ENCODE data around the gene CDC40. TPM values are rescaled to one million over a fixed set of nuclear protein-coding genes. Genes with fewer than 3 reads are reported as not detected.

Gene CDC40
- total and polyA plus RNA-seq, 9 of the 15 experiments (the other 6 are each of a cell fraction or from before 2014, with no cell fraction given): 9.7 to 26.3 (median 15.7) TPM

DNA sequence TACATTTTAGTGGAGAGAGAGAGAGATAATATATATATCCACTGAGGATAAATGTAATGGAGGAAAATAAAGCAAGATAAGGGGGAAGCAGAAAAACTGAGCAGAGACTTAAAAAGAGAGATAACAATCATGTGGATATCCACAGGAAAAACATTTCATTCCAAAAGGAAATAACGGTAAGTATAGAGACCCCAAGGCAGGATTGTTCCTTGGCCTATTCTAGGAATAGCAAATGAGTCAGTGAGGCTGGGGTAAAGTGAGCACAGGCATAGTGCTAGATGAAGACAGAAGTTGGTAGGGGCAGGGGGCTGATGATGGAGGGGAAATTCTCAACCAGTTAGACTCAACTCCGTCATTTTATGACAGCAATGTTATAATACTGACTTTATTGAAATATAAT lies 11.2 kb downstream of the CDC40 start:
- POLR2A ChIA-PET: no interaction called here
- H3K27ac ChIP-seq (ENCODE audit: extremely low read depth, low read depth, low read length): no peak overlapping the region
- H3K9ac ChIP-seq (ENCODE audit: insufficient read depth in 1 of 2, low read depth in 2 of 2, low read length in 2 of 2): no peak overlapping the region
- H4K20me1 ChIP-seq (replicated peaks; ENCODE audit: control insufficient read depth, insufficient read depth, low read length): no peaks in the 10 kb centered on the region
- peaks cover 9% of the 10 kb centered on the region for H3K36me3 ChIP-seq (ENCODE audit: control insufficient read depth, insufficient read depth, low read length)
- H3K4me1 ChIP-seq (replicated peaks in 1 of 2; ENCODE audit: control insufficient read depth in 2 of 2, insufficient read depth in 2 of 2, low read length in 2 of 2): no peaks in the 10 kb centered on the region
- ATAC-seq (no peak), FAIRE-seq (no peak), DNase-seq (ENCODE audit: extremely low read depth in 1 of 4, low spot score in 3 of 4) (no peak)
- no peaks in the 10 kb centered on the region for H3K27me3 ChIP-seq (ENCODE audit: control insufficient read depth in 2 of 2, insufficient read depth in 2 of 2, low read length in 2 of 2)
- no peak overlapping the region for H2AFZ ChIP-seq (ENCODE audit: low read depth, low read length)
- 71% methylated on average over 2 of the region's 2 CpGs for WGBS (ENCODE audit: insufficient coverage, low coverage, missing lambda C conversion rate)
- no peaks in the 10 kb centered on the region; the same call in 1 of the 2 replicates for H3K9me3 ChIP-seq (replicated peaks; ENCODE audit: control insufficient read depth, insufficient read depth, low read depth, low read length)
- BruUV-seq (replicated peaks): no TSS peak
- CTCF ChIA-PET (ENCODE audit: low intra/inter-chr PET ratio): no interaction called here
- H3K4me2 ChIP-seq (ENCODE audit: insufficient read depth, low read length): no peak overlapping the region
- H3K9me1 ChIP-seq (ENCODE audit: control insufficient read depth, insufficient read depth, low read length): no peaks in the 10 kb centered on the region
- intact Hi-C loops (cut with micrococcal nuclease): no loop called here
- no peak overlapping the region for H3K4me3 ChIP-seq
- H3K79me2 ChIP-seq (ENCODE audit: control insufficient read depth, insufficient read depth, low read length): peaks cover 54% of the 10 kb centered on the region
- in situ Hi-C loops (cut with MboI): no loop called here
- TF ChIP-seq, protein P1, sequence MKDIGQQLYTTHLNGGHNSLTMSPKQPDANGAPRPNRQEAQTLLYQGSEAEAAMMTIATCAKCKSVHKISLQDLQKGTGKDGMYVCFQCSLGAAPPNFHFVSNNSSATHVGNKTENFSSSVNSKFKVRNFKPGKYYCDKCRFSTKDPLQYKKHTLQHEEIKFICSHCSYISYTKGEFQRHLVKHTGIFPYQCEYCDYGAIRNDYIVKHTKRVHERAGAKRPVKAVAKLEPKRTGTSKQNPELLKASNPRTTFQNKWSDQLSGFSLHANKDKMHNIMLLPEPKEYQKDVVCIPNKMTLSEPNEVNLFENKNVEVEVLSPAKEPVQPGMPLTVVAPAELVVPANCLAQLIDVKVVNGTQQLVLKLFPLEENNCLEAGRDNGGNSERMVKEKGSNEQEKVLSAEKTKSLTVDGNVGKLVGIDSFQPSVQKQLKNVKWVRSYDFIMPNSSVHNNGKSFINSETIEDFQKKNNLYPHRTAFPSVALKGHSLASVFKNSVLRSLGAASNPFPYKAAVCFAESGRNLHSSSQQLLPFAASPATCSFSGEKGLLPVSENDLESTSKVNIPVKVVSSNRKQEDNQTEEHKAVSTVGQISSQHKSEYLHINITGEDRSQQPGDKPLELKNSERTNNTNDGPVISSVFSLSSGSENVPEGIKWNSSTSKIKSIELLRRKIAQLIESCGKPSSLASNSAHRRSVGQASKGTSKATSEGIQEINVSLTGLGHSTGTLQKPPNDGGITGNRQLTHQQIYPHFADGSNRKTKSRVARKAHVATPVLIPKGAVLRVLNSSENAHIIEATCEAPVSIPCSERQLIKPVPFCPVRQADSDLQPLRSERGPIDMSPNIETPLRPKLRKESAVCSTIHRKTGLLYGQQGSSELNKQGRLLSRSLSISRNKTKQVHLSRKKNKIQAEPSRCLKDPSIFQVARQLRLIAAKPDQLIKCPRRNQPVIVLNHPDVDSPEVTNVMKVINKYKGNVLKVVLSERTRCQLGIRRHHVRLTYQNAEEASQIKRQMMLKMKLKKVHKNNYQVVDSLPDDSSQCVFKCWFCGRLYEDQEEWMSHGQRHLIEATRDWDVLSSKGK (CRISPR knock-in tag; IDR thresholded peaks at IDR 0.05): no peak
- TF ChIP-seq, protein P2, sequence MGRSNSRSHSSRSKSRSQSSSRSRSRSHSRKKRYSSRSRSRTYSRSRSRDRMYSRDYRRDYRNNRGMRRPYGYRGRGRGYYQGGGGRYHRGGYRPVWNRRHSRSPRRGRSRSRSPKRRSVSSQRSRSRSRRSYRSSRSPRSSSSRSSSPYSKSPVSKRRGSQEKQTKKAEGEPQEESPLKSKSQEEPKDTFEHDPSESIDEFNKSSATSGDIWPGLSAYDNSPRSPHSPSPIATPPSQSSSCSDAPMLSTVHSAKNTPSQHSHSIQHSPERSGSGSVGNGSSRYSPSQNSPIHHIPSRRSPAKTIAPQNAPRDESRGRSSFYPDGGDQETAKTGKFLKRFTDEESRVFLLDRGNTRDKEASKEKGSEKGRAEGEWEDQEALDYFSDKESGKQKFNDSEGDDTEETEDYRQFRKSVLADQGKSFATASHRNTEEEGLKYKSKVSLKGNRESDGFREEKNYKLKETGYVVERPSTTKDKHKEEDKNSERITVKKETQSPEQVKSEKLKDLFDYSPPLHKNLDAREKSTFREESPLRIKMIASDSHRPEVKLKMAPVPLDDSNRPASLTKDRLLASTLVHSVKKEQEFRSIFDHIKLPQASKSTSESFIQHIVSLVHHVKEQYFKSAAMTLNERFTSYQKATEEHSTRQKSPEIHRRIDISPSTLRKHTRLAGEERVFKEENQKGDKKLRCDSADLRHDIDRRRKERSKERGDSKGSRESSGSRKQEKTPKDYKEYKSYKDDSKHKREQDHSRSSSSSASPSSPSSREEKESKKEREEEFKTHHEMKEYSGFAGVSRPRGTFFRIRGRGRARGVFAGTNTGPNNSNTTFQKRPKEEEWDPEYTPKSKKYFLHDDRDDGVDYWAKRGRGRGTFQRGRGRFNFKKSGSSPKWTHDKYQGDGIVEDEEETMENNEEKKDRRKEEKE (IDR thresholded peaks at IDR 0.05; ENCODE audit: borderline replicate concordance in 1 of 2, control insufficient read depth in 1 of 2, low read depth in 2 of 2, low read length in 1 of 2): no peak
- no peak for TF ChIP-seq ZFP30 (CRISPR knock-in tag; IDR thresholded peaks at IDR 0.05; ENCODE audit: borderline replicate concordance)
- TF ChIP-seq NFXL1 (CRISPR knock-in tag; IDR thresholded peaks at IDR 0.05): no peak
- TF ChIP-seq, protein P3, sequence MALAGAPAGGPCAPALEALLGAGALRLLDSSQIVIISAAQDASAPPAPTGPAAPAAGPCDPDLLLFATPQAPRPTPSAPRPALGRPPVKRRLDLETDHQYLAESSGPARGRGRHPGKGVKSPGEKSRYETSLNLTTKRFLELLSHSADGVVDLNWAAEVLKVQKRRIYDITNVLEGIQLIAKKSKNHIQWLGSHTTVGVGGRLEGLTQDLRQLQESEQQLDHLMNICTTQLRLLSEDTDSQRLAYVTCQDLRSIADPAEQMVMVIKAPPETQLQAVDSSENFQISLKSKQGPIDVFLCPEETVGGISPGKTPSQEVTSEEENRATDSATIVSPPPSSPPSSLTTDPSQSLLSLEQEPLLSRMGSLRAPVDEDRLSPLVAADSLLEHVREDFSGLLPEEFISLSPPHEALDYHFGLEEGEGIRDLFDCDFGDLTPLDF (CRISPR knock-in tag; IDR thresholded peaks at IDR 0.05): no peak
- TF ChIP-seq, protein P4, sequence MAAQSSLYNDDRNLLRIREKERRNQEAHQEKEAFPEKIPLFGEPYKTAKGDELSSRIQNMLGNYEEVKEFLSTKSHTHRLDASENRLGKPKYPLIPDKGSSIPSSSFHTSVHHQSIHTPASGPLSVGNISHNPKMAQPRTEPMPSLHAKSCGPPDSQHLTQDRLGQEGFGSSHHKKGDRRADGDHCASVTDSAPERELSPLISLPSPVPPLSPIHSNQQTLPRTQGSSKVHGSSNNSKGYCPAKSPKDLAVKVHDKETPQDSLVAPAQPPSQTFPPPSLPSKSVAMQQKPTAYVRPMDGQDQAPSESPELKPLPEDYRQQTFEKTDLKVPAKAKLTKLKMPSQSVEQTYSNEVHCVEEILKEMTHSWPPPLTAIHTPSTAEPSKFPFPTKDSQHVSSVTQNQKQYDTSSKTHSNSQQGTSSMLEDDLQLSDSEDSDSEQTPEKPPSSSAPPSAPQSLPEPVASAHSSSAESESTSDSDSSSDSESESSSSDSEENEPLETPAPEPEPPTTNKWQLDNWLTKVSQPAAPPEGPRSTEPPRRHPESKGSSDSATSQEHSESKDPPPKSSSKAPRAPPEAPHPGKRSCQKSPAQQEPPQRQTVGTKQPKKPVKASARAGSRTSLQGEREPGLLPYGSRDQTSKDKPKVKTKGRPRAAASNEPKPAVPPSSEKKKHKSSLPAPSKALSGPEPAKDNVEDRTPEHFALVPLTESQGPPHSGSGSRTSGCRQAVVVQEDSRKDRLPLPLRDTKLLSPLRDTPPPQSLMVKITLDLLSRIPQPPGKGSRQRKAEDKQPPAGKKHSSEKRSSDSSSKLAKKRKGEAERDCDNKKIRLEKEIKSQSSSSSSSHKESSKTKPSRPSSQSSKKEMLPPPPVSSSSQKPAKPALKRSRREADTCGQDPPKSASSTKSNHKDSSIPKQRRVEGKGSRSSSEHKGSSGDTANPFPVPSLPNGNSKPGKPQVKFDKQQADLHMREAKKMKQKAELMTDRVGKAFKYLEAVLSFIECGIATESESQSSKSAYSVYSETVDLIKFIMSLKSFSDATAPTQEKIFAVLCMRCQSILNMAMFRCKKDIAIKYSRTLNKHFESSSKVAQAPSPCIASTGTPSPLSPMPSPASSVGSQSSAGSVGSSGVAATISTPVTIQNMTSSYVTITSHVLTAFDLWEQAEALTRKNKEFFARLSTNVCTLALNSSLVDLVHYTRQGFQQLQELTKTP (IDR thresholded peaks at IDR 0.05; ENCODE audit: low read depth in 1 of 2, partially characterized antibody in 2 of 2): no peak
- TF ChIP-seq CXXC5 (CRISPR knock-in tag; IDR thresholded peaks at IDR 0.05): no peak
- TF ChIP-seq ELF1 (tag; IDR thresholded peaks at IDR 0.05): no peak
- TF ChIP-seq ZNF239 (CRISPR knock-in tag; IDR thresholded peaks at IDR 0.05): no peak
- TF ChIP-seq ARID1B (IDR thresholded peaks at IDR 0.05): no peak
